ENCODE measurements around the gene MED22.
A peak's percentile ranks its signal among the peaks of the same experiment; 100 is the strongest.

MED22 gene

GRCh38 chr9:133368249-133368881 lies 20.4 kb upstream of the MED22 start:
- H3K4me1 ChIP-seq (ENCODE audit: control insufficient read depth, insufficient read depth, low read length) = no peaks in the 10 kb centered on the region
- TF ChIP-seq OSR2 (tag by site-specific recombination; IDR thresholded peaks at IDR 0.05) (peak; percentile 19; the same call in 1 of the 2 replicates), BCL6B (tag by site-specific recombination; IDR thresholded peaks at IDR 0.05) (peak; percentile 43; the same call in 1 of the 2 replicates), ZNF449 (tag by site-specific recombination; IDR thresholded peaks at IDR 0.05) (no peak), ZNF747 (tag by site-specific recombination; IDR thresholded peaks at IDR 0.05) (no peak), ZNF274 (IDR thresholded peaks at IDR 0.05; ENCODE audit: low read length) (no peak), ZNF274 (tag by site-specific recombination; IDR thresholded peaks at IDR 0.05; ENCODE audit: borderline replicate concordance) (no peak), REST (tag by site-specific recombination; IDR thresholded peaks at IDR 0.05) (peak; percentile 56; the same call in 1 of the 2 replicates), OVOL3 (tag by site-specific recombination; IDR thresholded peaks at IDR 0.05) (no peak), SP7 (tag by site-specific recombination; IDR thresholded peaks at IDR 0.05) (0 out of 2 replicates have a peak, but pooled peaks have one; percentile 24), ZEB2 (tag by site-specific recombination; IDR thresholded peaks at IDR 0.05) (0 out of 2 replicates have a peak, but pooled peaks have one; percentile 46), ZNF341 (tag by site-specific recombination; IDR thresholded peaks at IDR 0.05; ENCODE audit: low read depth) (peak; percentile 73; the same call in 1 of the 2 replicates), ZNF843 (tag by site-specific recombination; IDR thresholded peaks at IDR 0.05) (0 out of 2 replicates have a peak, but pooled peaks have one; percentile 30), ZNF629 (tag by site-specific recombination; IDR thresholded peaks at IDR 0.05) (peak; percentile 72), ZNF138 (tag by site-specific recombination; IDR thresholded peaks at IDR 0.05; ENCODE audit: borderline replicate concordance) (no peak), GLI4 (tag by site-specific recombination; IDR thresholded peaks at IDR 0.05) (no peak), ZNF146 (tag by site-specific recombination; IDR thresholded peaks at IDR 0.05) (no peak), ZIC2 (tag by site-specific recombination; IDR thresholded peaks at IDR 0.05) (peak; percentile 85), ZFP37 (tag by site-specific recombination; IDR thresholded peaks at IDR 0.05) (no peak), ZNF488 (tag by site-specific recombination; IDR thresholded peaks at IDR 0.05) (0 out of 2 replicates have a peak, but pooled peaks have one; percentile 33), CTCF (tag by site-specific recombination; IDR thresholded peaks at IDR 0.05) (no peak), ZNF302 (tag by site-specific recombination; IDR thresholded peaks at IDR 0.05; ENCODE audit: low read depth) (no peak), IKZF3 (tag by site-specific recombination; IDR thresholded peaks at IDR 0.05) (peak; percentile 35; the same call in 1 of the 2 replicates), GFI1B (tag by site-specific recombination; IDR thresholded peaks at IDR 0.05) (peak; percentile 95)
- POLR2A ChIA-PET = interaction anchor here (1.6 kb wide), 1 partner anchor 15 kb away, joined by 4 read pairs; no protein-coding TSS in a partner anchor
- no peak overlapping the region for H3K4me3 ChIP-seq (ENCODE audit: low read depth, low read length)
- H3K9me3 ChIP-seq (ENCODE audit: control insufficient read depth, insufficient read depth, low read depth, low read length) = no peaks in the 10 kb centered on the region
- H3K36me3 ChIP-seq (ENCODE audit: control insufficient read depth in 2 of 2, insufficient read depth in 1 of 2, low read length in 2 of 2) = peaks cover 4 to 93% of the 10 kb centered on the region in 2 experiments
- CTCF ChIA-PET = interaction anchor here (1.1 to 1.5 kb wide), 2 partner anchors 9 to 118 kb away, joined by 4 read pairs; no protein-coding TSS in a partner anchor
- no peak overlapping the region for H3K27ac ChIP-seq (ENCODE audit: extremely low read depth, low read depth, low read length)

Data from HEK293 (cell line).